HG03159 (cell line): Measurements from ENCODE around the gene PACS2.
"Not testable (repeated sequence)": the region's sequence is repeated elsewhere in the genome, so short reads cannot be mapped to it uniquely, and the experiment has no call there.

Experiments used
- ATAC-seq: cut with Tn5 transposase; IDR thresholded peaks from one replicate; pipeline ENCODE4 v1.9.1; 2021; ENCODE audit warnings: mild to moderate bottlenecking, moderate library complexity; ENCODE audit not compliant: unreplicated experiment

Gene PACS2

DNA sequence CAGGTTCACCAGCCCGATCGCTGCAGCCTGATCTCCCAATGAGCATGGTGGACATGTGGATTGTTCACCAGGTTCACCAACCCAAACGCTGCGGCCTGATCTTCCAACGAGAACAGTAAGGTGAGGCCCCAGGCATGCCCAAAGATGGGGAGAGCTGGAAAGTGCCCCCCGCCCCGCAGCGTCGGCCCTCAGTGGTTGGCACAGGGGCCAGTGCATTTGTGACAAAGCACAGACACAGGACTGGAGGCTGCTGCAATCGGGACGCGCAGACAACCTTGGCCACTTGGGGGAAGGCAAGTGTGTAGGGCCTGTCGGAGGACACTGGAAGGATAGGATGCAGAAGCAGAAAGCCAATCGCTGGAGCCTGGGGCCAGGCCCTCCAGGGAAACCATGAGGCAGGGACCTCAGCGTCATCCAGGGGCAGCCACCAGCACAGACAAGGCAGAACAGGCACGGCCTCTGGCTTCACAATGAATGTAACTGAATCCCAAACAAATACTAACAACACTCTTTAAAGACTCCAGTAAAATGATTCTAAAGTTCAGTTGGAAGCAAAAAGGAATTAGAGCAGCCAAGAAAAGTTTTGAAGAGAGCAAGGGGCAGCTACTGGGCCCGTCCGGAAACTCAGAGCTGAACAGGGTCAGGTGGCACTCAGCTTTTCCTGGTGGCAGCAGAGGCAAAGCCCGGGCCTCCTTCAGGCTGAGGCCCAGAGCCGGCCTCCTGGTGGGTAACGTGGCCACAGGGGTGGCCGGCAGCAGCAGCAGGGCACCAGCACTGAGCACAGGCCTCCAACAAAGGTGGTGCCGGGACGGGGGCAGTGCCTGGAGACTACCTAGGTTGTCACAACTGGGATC is 27.1 kb upstream of the PACS2 start:
- no peak for ATAC-seq

DNA sequence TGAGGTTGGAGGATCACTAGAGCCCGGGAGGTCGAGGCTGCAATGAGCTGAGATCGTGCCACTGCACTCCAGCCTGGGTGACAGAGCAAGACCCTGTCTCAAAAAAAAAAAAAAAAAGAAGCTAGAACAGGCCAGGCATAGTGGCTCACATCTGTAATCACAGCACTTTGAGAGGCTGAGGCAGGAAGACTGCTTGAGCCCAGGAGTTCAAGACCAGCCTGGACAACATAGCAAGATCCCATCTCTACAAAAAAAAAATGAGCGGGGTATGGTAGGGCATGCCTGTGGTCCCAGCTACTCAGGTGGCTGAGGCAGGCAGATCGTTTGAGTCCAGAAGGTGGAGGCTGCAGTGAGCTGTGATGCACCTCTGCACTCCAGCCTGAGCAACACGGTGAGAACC is 25.6 kb upstream of the PACS2 start:
- not testable (repeated sequence) for ATAC-seq

GRCh38 chr14:105290621-105291346 is 23.8 kb upstream of the PACS2 start:
- no peak for ATAC-seq

GRCh38 chr14:105292826-105293711 is 21.5 kb upstream of the PACS2 start:
- ATAC-seq = no peak

- peak; percentile 51 for ATAC-seq
Measured at GRCh38 chr14:105294142-105294597, 20.4 kb upstream of the PACS2 start.

GRCh38 chr14:105297311-105297710 is 17.2 kb upstream of the PACS2 start:
- not testable (repeated sequence) for ATAC-seq

- peak; percentile 21 for ATAC-seq
Measured at GRCh38 chr14:105299654-105300541, 14.7 kb upstream of the PACS2 start.

DNA sequence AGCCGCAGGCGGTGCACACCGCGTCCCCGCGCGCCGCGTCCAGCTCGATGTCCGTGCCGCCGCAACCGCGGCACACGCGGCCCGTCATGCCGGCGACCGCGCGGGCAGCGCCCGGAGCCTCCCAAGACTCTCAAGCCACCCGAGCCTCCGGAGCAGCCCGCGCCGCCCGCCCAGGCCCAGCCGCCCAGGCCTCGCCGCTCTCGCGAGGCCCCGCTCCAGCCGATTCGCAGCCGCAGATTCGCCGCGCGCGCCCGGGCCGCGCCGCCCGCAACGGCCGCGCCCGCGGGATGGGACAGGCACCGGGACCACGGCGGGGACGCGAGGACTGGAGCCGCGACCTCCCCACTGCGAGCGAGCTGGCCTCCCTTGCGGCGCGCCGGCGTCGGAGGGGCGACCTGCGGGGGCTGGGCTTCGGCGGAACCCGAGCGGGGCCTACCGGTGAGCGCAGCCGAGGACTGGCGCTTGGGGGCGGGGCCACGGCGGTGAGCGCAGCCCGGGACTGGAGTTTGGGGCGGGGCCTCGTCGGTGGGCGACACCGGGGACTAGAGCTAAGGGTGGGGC is 13.9 kb upstream of the PACS2 start, which contains the start of gene BRF1:
TSS of gene BRF1 (minus strand) at position 460 of the 561 bp plus-strand sequence. CDS start at position 88, 372 bp downstream.
- ATAC-seq = peak; percentile 85

- ATAC-seq = peak; percentile 57
Measured at GRCh38 chr14:105301103-105301914, 13.2 kb upstream of the PACS2 start.

DNA sequence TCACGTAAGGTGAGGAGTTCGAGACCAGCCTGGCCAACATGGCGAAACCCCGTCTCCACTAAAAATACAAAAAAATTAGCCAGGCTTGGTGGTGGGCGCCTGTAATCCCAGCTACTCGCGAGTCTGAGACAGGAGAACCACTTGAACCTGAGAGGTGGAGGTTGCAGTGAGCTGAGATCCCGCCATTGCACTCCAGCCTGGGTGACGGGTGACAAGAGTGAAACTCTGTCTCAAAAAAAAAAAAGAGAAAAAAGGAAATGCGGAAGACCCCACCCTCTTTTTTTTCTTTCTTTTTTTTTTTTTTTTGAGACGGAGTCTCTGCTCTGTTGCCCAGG is 12.7 kb upstream of the PACS2 start:
- ATAC-seq = not testable (repeated sequence)

- ATAC-seq = no peak
Measured at GRCh38 chr14:105303949-105304348, 10.6 kb upstream of the PACS2 start.

GRCh38 chr14:105304565-105304964 is 10.0 kb upstream of the PACS2 start:
- no peak for ATAC-seq

DNA sequence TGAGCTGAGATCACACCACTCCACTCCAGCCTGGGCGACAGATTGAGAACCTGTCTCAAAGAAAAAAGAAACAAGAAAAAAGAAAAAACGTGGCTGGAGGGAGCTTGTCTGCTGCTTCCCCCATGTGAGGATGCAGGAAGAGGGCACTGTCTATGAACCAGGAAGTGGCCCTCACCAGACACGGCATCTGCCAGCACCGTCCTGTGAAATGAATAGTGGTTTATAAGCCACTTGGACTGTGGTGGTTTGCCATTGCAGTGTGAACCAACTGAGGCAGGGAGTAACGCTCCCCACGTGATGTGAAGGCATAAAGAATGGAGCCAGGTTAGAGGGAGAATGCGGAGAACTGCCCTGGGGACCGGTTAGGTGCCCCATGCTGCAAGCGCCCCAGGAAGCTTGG is 9.2 kb upstream of the PACS2 start:
- no peak for ATAC-seq

DNA sequence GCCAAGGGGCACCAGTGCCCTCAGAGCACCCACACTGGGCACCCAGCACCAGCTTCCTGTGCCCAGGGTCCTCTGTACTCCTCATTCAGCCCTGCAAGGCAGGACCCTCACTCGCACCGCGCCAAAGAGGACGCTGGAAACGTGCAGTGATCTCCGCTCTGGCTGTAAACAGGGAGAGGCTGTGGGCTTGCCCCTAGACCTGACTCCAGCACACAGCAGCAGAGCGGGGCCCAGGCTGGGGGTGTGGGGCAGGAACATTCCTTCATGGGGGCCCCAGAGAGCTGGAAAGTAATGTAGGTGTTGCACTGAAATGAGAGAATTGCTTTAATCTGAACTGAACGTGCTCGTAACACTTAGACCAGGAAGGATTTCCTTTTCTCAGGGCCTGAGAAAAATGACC is 8.8 kb upstream of the PACS2 start:
- no peak for ATAC-seq

DNA sequence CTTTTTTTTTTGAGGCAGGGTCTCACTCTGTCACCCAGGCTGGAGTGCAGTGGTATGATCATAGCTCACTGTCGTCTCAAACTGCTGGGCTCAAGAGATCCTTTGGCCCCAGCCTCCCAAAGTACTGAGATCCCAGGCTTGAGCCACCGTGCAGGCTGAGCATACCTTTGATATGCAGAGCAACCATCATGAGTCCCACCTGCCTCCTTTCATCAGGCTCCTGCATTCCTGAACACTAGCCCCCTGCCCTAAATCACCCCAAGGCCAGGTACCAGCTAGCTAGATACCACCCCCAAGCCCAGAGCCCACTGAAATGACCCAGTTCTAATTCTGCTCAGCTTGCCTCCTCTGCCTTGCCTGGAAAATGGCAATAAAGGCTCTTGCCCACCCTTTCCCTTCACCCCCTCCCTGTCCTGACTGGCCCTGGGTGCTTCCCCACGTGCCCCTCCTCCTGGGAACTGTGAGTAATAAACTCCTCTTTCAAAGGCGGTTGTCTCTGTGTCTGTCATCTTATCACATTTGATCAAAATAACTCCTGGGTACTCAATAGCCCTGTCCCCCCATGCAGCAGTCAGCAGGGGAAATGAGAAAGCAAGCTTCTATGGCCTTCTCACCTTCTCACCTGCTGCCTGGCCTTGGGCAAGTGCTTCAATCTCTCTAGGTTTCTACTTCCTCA is 7.4 kb upstream of the PACS2 start:
- ATAC-seq = no peak

DNA sequence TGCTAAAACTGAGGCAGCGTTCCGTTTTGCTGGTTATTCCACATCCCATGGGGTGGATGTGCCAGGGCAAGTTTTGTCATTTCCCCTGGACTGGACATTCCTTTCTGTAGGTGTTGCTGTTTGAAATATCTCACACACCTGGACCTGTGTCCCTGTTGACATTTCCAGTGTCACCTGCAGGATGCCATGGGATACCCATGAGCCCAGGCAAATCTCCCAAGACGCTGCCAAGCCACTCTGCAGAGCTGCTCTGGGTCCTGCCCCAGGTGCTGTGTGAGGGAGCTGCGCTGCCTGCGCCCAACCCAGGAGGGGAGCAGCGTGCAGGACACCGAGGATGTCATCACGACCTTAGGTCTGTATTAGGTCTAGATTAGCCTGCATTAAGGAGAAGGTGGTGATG is 5.2 kb upstream of the PACS2 start:
- no peak for ATAC-seq

- ATAC-seq = no peak
Measured at GRCh38 chr14:105311838-105312237, 2.7 kb upstream of the PACS2 start.

- no peak for ATAC-seq
Measured at GRCh38 chr14:105312973-105313372, 1.6 kb upstream of the PACS2 start.
